Renal pelvis (tissue), 4 donors: ENCODE data around the gene ATG5. TPM values are rescaled to one million over a fixed set of nuclear protein-coding genes. Genes with fewer than 3 reads are reported as not detected.

Experiments used
- DNase-seq: peaks from one replicate; pipeline ENCODE4 v3.0.0-alpha.2; 2013
- polyA plus RNA-seq, 3 donors: library from polyadenylated mRNA; unstranded; fragments of 120-200 nt; gene quantifications; one replicate each; pipeline ENCODE4 v1.2.1, GENCODE V29; 2013; ENCODE audit not compliant: insufficient read length in 3 of 3

The ATG5 gene
- polyA plus RNA-seq, 3 donors: 43.9 to 49.6 (median 46.1) TPM

DNA sequence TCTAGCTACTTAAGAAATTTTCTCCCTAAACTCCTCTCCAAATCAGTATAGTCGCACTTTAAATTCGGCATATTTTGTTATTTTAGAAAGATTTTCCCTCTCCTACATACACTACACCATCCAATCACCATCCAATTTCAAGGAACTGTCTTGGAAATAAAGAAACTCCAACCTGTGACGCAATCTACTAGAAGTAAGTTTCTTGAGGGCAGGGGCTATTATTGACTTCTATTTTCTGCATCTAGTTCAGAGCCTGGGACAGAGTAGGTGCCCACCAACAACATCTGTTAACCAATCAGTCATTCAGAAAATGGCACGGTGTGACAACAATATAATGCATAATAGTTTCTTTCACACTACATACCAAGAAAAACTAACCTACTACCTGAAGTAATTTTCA is 3.6 kb downstream of the ATG5 start:
- no peak for DNase-seq

DNA sequence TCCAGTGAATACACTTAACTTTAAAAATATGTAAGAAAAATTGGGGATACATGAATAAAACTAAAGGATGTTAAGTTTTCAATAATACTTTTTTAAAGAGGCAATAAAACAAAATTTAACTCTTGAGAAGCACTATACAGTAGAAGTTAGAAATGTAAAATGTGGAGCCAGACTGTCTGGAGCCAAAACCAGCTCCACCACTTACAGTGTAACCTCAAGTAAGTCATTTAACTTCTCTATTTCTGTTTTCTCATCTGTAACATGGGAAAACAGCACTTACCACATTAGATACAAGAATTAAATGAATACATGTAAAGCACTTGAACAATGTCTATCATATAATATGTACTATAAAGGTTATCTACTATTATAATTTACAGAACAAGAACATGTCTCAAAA is 6.7 kb downstream of the ATG5 start:
- DNase-seq: no peak

DNA sequence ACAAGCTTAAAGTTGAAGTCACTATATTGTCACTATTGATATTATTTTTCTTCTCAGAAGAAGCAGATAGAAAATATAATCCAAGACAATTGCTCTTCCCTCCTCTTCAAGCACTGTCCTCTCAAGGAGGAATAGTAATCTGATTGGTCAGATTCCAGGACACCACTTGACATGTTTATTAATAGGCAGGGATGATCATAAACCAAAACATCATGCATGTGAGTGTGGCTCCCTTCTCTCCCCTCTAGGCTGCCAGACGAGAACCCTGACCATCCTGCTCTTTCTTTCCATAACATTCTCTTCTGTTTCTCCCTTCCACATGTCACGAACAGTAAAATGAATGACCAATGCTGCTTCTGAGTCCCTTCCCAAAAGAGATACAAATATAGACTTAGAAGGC is 7.5 kb downstream of the ATG5 start:
- no peak for DNase-seq

DNA sequence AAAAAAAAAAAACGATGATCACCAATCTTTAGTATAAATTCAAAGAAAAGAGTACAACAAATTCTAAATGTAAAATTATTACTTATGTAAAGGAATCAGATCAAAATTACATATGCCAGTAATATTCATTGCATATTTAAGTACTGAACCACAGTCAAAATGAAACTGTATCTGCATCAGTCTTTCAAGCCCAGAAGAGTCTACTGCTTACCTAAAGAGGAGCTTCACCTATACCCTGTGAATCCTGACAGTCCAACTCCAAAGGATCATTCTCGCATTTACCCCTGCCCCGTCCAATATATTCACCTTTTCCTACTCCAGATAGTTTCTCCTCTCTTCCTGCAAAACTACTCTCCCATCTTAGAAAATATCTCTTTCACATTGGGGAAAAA is 9.2 kb downstream of the ATG5 start:
- DNase-seq: no peak

DNA sequence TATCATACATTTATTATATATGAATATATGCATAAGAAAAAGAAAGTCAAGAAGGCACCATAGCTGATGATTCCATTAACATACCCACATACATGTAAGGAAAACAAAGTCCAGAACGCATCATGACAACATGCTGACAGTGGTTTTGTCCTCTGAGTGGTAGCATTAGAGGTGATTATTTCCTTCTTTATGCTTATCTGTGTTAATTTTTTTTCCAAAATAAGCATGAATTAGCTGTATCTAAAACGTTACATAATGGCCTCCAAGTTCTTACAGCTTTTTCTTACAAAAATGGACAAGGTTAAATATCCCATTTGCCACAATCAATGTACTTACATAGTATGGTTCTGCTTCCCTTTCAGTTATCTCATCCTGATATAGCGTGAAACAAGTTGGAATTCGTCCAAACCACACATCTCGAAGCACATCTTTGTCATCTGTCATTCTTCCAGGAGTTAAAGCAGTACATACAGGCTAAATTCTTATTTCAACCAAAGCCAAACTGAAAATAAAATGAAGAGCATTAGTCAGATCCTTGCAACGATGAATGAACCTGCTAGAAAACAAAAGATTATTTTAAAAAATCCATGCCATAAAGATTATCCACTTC is 9.7 kb downstream of the ATG5 start:
- DNase-seq: no peak

GRCh38 chr6:106309766-106310373 is 15.7 kb downstream of the ATG5 start:
- no peak for DNase-seq

DNA sequence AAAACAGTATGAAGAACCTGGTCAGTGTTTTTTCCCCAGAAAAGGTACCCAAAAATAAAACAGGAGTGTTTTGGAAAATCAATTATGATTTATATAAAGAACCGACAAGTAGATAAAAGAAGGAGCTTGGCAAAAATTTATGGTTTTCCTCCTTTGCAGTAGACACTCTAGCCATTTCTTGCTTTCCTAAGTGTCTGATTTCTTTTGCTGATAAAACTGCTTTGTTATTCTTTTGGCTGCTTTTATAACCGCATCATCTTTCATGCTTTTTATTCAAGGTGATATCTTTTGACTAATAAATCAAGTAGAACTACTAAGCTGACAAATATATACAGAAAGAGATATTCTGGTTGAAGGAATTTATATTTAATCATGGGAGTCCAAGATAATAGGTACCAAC is 16.6 kb downstream of the ATG5 start:
- DNase-seq: no peak

DNA sequence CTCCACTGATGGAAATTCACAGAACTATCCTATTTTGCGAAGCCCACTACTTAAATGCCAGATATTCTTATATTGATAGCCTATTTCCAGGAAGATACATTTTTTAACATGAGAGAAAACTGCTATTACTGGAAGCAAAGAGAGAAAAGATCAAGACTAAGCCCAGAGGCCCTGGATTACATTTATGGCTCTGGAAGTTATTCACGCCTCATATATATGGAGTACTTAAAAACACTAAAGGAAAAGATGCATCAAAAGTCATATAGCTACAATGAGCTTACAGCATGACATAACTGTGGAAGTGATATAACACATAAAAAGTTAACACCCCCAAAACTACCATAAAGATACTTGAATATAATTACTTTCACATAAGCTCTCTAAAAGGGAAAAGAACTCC is 19.8 kb downstream of the ATG5 start:
- DNase-seq: no peak

DNA sequence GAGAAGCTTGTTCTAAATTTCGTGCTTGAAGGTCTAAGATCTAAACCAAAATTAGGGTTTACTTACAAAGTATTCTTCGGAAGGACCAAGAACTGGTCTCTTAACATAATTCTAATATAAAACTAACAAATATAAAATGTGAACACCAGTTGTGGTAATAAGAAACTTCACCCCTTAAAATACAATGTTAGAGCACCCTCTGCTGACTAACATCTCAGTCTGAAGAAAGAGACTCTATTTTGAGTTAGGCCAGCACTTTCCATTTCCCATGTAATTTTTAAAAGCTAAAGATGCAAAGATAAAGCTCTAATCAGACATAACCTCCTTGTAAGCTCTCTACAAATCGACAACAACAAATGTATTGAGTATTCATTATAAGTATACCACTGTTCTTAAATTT is 24.6 kb downstream of the ATG5 start:
- DNase-seq: no peak

GRCh38 chr6:106300020-106300780 is 25.4 kb downstream of the ATG5 start:
- DNase-seq: no peak

GRCh38 chr6:106293116-106293515 is 32.4 kb downstream of the ATG5 start:
- DNase-seq: no peak

DNA sequence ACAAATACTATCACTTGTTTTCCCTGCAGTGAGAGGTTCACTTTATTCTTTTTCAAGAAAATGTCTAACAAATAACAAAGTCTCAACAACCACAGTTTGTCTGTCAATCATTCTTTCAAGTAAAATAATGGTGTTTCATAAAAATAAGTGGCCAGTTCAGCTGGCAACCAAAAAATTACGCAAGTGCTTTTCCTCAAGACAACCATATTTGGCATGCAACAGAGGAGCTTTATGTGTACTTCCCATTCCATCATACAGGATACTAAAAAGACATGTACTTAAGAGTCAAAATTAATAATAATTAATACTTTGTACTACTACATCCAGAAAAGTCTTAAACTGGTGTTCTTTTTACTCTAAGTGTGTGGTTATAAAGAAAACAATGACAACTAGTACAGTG is 34.6 kb downstream of the ATG5 start:
- DNase-seq: no peak

- no peak for DNase-seq
Observed at GRCh38 chr6:106290032-106290431, 35.5 kb downstream of the ATG5 start.

- DNase-seq: no peak
Observed at GRCh38 chr6:106287215-106287614, 38.3 kb downstream of the ATG5 start.

DNA sequence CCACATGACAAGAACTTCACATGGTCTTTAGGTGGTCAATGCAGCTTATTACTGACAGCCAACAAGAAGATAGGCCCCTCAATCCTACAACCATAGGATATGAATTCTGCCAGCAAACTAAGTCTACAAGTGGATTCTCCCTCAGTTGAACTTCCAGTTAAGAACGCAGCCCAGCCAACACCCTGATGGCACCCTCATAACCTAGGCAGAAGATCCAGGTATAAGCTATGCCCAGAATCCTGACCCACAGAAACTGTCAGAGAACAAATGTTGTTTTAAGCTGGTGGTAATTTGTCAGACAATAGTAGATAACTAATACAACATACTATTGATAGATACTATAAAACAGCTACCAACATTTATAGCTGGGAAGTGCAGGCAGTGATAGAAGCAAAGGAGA is 38.8 kb downstream of the ATG5 start:
- no peak for DNase-seq

GRCh38 chr6:106283481-106283880 is 42.1 kb downstream of the ATG5 start:
- DNase-seq: no peak

- no peak for DNase-seq
Observed at GRCh38 chr6:106281661-106282060, 43.9 kb downstream of the ATG5 start.

DNA sequence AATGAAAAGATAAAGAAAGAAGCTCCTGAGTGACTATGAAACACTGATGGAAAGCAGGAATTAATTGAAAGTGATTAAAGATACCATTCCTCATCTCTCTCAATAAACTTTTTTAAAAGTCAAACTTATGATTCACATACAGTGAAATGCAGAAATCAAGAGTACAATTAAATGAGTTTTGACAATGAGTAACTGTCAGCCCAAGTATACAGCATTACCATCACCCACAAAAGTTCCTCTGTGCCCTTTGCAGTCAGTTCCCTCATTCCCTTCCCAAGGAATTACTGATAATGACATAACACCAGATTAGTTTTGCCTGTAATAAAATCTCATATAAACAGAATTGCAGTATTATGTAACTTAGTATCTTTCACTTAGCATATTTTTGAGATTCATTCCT is 44.5 kb downstream of the ATG5 start:
- no peak for DNase-seq

DNA sequence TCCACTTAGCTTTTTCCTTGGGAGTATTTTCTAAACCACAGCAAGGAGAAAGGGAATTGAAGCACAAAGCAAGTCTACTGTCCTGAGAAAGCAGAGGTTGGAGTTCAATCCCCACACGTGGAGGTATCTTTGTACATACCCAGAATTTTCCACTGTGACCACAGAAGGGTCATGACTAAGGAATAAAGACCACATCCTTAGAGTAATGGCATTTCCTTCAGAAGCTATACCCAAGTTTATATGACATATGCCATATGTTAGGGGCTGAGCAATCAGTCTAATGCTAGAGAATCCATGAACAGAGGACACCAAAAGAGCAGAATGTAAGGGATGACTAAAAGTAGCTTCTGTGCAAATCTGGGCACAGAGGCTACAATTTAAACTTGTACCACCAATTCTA is 46.4 kb downstream of the ATG5 start:
- DNase-seq: no peak

DNA sequence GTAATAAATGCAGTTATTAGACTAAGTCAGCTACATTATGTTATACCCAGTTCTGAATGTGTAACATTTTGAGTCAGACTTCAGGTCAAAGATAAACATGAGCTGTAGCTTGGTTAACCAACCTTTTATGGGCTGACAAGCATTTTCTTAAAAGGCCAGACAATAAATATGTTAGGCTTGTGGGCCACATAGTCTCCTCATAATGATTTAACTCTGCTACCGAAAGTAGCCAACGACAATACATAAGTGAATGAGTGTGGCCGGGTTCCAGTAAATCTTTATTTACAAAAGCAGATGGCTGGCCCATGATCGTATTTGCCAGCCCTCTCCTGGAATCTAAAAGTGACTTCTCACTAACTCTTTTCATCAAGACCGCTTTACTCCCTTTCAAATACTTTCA is 49.9 kb downstream of the ATG5 start:
- no peak for DNase-seq

DNA sequence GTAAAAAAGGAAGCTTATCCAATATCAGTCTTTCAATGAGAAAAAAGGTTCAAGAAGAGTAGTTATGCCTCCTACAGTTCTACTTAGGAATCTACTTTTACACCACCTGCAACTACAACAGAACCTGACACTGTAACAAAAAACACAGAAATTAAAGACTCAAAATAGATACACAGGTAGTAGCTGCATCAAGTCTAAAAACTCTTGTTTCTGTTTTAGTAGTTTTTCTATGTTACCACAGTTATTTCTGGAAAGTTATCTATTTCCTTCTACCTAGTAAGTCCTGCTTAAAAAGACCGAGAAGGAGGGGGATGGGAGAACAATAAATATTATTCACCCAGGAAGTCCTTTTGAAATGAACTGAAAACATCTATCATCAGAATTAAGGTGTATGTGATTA is 52.5 kb downstream of the ATG5 start:
- no peak for DNase-seq

GRCh38 chr6:106272287-106272686 is 53.3 kb downstream of the ATG5 start:
- no peak for DNase-seq

GRCh38 chr6:106270414-106270813 is 55.1 kb downstream of the ATG5 start:
- no peak for DNase-seq
